ENCODE measurements around the gene NMNAT2. TPM values are rescaled to one million over a fixed set of nuclear protein-coding genes. Genes with fewer than 3 reads are reported as not detected.

NMNAT2 gene
- total and polyA plus RNA-seq, 2 donors, result 1.4 to 2.4 TPM

DNA sequence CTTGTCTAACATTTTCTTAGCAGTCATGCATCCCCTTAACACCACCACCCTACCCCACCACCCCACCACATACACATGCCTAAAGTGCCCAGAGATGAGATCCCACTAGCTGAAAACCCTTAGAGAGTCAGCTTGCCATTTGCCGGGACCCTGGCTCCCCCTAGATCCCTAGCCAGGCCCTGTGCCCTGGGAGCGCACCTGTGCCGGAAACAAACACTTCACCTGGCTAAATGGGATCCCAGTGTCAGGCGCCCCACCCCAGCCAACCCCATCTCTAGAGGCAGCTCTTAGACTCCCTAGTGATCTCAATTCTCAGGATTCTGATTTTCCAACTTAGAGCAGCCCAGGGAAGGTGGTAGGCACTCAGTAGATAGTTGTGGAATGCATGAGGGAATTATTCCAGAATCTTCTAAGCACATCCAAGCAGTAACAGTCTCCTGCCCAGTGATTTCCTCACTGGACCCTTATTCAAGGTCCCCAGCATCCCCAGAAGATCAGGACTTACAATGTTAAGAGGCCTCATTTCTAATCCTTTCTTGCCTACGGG lies 126.9 kb downstream of the NMNAT2 start:
- Histone ChIP-seq H3K36me3 (ENCODE audit: insufficient read depth) (no peaks in the 10 kb centered on the region), H3K4me3 (ENCODE audit: low read depth, low read length) (no peak overlapping the region), H3K27ac (ENCODE audit: low read depth) (no peak overlapping the region), H3K4me1 (ENCODE audit: insufficient read depth) (peaks cover 1% of the 10 kb centered on the region)
- no peak for DNase-seq (ENCODE audit: extremely low spot score)
- 82% methylated on average over 5 of the region's 5 CpGs for WGBS

DNA sequence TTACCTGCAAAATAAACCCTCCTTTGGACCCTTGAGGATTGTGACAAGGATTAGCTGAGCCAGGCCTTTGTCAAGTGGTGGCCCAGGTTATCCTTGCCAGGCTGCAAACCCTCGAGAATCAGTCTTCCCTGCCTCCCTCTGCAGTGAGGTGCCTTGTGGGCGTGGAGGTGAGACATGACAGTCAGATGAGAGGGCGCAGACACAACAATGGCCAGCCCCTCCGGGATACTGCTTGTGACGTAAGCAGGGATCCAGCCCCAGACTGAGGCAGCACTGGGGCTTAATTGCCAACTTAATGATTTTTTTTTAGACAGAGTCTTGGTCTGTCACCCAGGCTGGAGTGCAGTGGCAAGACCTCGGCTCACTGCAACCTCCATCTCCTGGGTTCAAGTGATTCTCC lies 127.6 kb downstream of the NMNAT2 start:
- DNase-seq (ENCODE audit: extremely low spot score), result no peak
- H3K27ac ChIP-seq (ENCODE audit: low read depth), result no peak overlapping the region
- no peaks in the 10 kb centered on the region for H3K36me3 ChIP-seq (ENCODE audit: insufficient read depth)
- 87% methylated on average over 6 of the region's 6 CpGs for WGBS
- H3K4me3 ChIP-seq (ENCODE audit: low read depth, low read length), result no peak overlapping the region
- H3K4me1 ChIP-seq (ENCODE audit: insufficient read depth), result peaks cover 1% of the 10 kb centered on the region

DNA sequence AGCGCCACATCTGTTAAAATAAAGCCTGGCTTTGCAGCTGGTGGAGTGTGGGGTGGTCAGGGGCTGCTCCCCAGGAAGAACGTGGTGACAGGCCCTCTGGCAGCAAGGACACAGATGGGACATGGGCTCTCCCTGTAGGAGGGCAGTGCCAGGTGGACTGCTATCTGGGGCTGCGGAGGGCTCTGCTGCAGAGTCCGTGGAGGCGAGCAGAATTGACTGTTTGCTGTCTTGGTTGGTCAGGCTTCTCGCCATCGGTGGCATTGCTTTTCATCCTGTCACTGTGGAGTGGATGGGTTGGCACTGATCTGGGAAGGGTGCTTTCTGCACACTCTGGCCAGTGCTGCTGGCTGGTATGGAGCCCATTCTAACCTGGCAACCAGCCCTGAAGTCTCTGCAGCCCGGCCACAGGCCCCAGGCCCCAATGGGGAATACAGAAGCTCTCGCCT lies 129.1 kb downstream of the NMNAT2 start:
- DNase-seq (ENCODE audit: extremely low spot score), result no peak
- H3K4me1 ChIP-seq (ENCODE audit: insufficient read depth), result peaks cover 1% of the 10 kb centered on the region
- WGBS, result 89% methylated on average over 9 of the region's 9 CpGs

DNA sequence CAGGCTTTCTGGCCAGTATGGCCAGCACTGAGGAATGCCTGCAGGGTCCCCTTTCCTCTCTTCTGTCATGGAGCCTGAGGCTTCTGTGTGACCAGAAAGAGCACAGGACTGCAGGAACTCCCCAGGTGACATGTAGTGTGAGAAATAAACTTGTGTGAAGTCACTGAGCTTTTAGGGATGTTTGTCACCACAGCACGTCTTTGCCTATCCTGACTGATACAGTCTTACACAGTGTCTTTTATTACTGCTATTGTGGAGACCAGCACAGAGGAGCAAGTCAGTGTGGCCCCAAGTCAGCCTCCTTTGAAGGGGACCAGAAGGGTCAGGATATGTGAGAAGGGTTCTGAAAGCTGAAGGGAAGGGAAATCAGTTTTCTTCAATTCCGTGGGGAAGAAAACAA lies 129.6 kb downstream of the NMNAT2 start:
- Histone ChIP-seq H3K4me3 (ENCODE audit: low read depth, low read length) (no peak overlapping the region), H3K4me1 (ENCODE audit: insufficient read depth) (peaks cover 1% of the 10 kb centered on the region), H3K27ac (ENCODE audit: low read depth) (no peak overlapping the region), H3K36me3 (ENCODE audit: insufficient read depth) (no peaks in the 10 kb centered on the region)
- 93% methylated on average over 2 of the region's 2 CpGs for WGBS
- DNase-seq (ENCODE audit: extremely low spot score), result no peak

More for the DNA sequence above, 129.1 kb downstream of the NMNAT2 start:
- no peak overlapping the region for H3K27ac ChIP-seq (ENCODE audit: low read depth)
- H3K36me3 ChIP-seq (ENCODE audit: insufficient read depth), result no peaks in the 10 kb centered on the region
- no peak overlapping the region for H3K4me3 ChIP-seq (ENCODE audit: low read depth, low read length)

DNA sequence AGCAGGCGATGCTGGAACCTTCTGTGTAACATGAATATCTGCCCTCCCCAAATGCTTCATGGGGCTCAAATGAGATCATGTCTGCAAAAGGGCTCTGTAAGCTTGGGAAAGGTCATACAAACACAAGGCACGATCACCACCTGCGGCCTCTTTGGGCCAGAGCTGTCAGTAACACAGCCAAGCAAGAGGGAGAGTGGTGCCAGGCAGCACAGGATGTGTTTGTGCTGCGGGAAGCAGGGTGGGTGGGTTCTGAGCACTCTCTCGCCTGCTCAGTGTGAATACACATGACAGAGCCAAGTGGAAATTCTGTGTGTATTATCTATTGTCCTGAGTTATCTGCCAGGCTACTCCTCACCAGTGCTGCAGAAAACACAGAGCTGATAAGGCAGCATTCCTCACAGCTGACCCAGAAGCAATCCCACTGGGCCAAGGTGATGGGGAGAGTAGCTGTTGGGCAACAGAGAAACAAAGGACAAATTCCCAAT lies 130.9 kb downstream of the NMNAT2 start:
- no peaks in the 10 kb centered on the region for H3K36me3 ChIP-seq (ENCODE audit: insufficient read depth)
- no peak for DNase-seq (ENCODE audit: extremely low spot score)
- H3K27ac ChIP-seq (ENCODE audit: low read depth), result no peak overlapping the region
- no peak overlapping the region for H3K4me3 ChIP-seq (ENCODE audit: low read depth, low read length)
- 38% methylated on average over 5 of the region's 5 CpGs for WGBS
- peaks cover 1% of the 10 kb centered on the region for H3K4me1 ChIP-seq (ENCODE audit: insufficient read depth)

DNA sequence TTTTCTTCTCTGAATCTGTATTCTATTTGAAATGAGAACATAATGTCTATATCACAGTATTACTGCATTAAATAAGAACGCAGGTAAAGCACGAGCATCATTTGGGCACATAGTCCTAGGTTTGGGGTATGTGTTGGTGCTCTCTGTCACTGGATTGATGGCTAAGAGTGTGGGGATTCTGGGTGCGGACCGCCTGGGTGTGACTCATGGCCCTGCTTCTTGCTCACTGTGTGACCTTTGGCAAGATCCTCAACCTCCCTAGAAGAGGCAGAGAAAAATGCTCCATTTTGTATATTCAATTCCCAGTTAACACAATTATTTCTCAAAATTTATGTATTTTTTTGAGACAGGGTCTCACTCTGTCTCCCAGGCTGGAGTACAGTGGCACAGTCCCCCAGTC lies 132.4 kb downstream of the NMNAT2 start:
- DNase-seq (ENCODE audit: extremely low spot score), result no peak
- H3K4me1 ChIP-seq (ENCODE audit: insufficient read depth), result no peaks in the 10 kb centered on the region

DNA sequence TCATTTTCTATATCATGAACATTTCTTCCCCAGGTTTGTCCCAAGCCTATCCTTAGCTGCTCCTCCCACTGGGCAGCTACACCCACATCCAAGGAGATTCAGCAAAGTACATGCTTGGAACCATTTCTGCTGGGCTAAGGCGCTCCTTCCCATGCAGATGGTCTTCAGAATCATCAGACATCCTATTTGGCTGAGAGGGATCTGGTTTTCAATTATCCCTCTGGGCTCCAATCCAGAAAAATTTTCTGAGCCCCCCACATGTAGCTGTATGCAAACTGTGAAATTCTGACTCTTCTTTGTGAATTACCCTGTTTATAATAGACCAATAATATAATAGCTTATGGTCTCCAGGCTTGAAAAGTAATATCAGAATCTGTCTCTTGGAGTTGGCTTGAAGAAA lies 132.9 kb downstream of the NMNAT2 start:
- Histone ChIP-seq H3K4me1 (ENCODE audit: insufficient read depth) (no peaks in the 10 kb centered on the region), H3K4me3 (ENCODE audit: low read depth, low read length) (no peak overlapping the region), H3K27ac (ENCODE audit: low read depth) (no peak overlapping the region), H3K36me3 (ENCODE audit: insufficient read depth) (no peaks in the 10 kb centered on the region)
- WGBS, result 89% methylated on average over 1 of the region's 1 CpG
- DNase-seq (ENCODE audit: extremely low spot score), result no peak

More for the DNA sequence above, 132.4 kb downstream of the NMNAT2 start:
- WGBS, result 90% methylated on average over 4 of the region's 4 CpGs
- Histone ChIP-seq H3K4me3 (ENCODE audit: low read depth, low read length) (no peak overlapping the region), H3K36me3 (ENCODE audit: insufficient read depth) (no peaks in the 10 kb centered on the region), H3K27ac (ENCODE audit: low read depth) (no peak overlapping the region)

DNA sequence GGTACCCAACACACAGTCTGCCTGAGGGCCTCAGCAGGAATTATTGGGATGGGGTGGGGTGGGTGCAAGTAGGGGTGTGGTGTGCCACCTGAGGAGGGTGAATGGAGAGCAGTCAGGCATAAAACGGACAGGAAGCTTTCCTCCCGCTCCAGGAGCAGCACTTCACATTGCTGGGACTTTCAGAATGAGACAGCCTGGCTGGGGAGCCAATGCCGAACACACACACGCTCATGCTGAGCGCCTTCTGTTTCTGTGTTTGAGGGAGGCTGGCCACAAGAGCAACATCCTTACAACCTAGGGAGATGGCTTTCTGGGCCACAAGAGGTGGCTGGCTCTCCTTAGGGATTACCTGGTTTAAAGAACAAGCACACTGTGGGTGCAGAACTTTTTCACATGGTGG lies 134.1 kb downstream of the NMNAT2 start:
- Histone ChIP-seq H3K4me3 (ENCODE audit: low read depth, low read length) (no peak overlapping the region), H3K36me3 (ENCODE audit: insufficient read depth) (no peaks in the 10 kb centered on the region), H3K4me1 (ENCODE audit: insufficient read depth) (no peaks in the 10 kb centered on the region), H3K27ac (ENCODE audit: low read depth) (no peak overlapping the region)
- WGBS, result 92% methylated on average over 5 of the region's 5 CpGs
- no peak for DNase-seq (ENCODE audit: extremely low spot score)

DNA sequence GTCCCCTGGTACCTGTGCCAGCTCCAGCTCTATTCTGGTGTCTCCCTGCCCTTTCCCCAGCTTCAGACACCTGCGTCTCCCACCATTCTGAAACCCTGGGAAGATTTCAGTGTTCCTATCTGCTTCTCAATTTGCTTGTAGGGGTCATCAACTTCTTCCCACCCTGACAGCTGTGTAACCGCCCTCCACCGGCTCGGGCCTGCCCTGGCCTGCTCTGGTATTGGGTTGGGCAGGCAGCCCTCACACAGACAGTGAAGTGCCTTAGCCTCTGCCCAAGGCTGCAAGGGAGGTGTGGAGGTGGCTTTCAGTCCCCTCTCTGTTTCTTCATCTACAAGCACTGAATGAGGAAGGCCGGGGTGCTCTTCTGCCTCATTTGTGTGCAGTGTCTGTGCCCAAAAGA lies 134.9 kb downstream of the NMNAT2 start:
- 76% methylated on average over 5 of the region's 5 CpGs for WGBS
- Histone ChIP-seq H3K4me1 (ENCODE audit: insufficient read depth) (no peaks in the 10 kb centered on the region), H3K36me3 (ENCODE audit: insufficient read depth) (no peaks in the 10 kb centered on the region), H3K4me3 (ENCODE audit: low read depth, low read length) (no peak overlapping the region), H3K27ac (ENCODE audit: low read depth) (no peak overlapping the region)
- no peak for DNase-seq (ENCODE audit: extremely low spot score)

DNA sequence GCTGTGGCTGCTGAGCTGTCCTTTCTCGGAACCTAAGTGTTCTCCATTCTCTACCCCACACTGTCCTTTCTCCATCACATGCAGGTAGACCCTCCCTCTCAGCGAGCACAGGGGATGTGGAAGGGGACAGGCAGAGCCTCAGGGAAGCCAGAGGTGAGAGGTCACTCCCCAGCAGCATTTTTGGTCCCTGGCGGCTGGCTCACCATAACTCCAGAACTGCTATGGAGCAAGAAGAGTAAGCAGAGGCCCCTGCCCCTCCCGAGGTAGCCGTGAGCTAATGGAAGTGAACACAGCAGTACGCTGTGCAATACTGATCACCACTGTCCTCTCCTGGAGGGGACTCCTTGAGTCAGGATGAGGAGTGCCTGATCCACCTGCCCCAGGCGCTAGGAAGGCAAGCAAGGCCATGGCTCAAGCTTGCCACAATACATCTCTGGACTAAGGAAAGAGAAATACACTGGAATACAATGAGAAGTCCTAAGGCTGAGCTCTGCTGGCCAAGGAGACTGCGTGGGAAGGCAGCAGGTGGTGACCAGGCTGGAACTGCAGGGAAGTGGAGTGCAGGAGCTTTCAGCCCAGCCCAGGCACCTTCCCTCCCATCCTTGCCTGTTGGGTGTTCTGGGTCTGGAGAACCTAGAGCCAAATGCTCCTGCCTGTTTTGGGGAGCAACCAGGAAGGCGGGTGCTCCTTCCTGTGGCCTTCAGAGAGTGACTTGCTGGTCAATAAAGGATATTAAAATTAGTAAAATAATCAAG lies 135.9 kb downstream of the NMNAT2 start:
- no peak for DNase-seq (ENCODE audit: extremely low spot score)
- WGBS, result 79% methylated on average over 9 of the region's 9 CpGs
- H3K4me1 ChIP-seq (ENCODE audit: insufficient read depth), result no peaks in the 10 kb centered on the region
- H3K36me3 ChIP-seq (ENCODE audit: insufficient read depth), result no peaks in the 10 kb centered on the region
- no peak overlapping the region for H3K4me3 ChIP-seq (ENCODE audit: low read depth, low read length)
- no peak overlapping the region for H3K27ac ChIP-seq (ENCODE audit: low read depth)

DNA sequence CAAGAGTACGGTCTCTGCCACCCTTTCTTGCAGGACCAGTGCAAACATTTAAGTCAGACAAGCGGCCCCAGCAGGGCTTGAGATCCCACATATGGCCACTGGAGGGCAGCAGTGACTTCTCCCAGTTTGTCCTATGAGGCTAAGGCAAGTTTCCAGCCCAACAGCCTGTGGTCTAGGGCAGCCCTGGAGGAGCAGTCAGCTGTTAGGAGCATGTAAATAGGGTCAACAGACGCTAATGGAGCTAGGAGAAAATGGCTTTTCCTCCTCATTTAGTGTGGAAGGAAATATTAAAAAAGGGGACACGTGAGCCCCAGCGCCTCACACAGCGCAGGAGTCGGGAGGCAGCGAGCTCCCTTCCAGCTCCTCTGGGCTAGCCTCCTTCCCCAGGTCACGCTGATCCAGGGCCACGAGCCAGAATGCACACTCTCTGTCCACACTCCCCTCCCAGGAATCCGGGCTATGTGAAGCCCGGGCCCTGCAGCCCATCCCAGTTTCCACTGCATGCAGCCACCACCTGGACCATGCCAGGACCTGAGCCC lies 136.6 kb downstream of the NMNAT2 start:
- Histone ChIP-seq H3K4me1 (ENCODE audit: insufficient read depth) (no peaks in the 10 kb centered on the region), H3K27ac (ENCODE audit: low read depth) (peak overlapping the region; percentile 33), H3K36me3 (ENCODE audit: insufficient read depth) (no peaks in the 10 kb centered on the region), H3K4me3 (ENCODE audit: low read depth, low read length) (no peak overlapping the region)
- peak; percentile 87 for DNase-seq (ENCODE audit: extremely low spot score)
- WGBS, result 22% methylated on average over 12 of the region's 12 CpGs

DNA sequence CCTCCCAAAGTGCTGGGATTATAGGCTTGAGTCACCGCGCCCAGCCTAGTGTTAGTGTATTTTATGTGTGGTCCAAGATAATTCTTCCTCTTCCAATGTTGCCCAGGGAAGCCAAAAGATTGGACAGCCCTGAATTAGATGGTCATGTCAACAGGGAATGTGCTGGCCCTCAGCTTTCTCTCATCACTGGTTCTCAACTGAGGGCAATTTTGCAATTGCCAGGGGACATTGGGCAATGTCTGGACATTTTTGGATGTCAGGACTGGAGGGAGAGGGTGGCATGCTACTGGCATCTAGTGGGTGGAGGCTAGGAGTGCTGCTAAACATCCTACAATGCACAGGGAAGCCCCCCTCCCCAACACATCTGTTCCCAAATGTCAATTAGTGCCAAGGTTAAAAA lies 137.1 kb downstream of the NMNAT2 start:
- WGBS, result 95% methylated on average over 2 of the region's 2 CpGs
- no peaks in the 10 kb centered on the region for H3K4me1 ChIP-seq (ENCODE audit: insufficient read depth)
- no peak overlapping the region for H3K4me3 ChIP-seq (ENCODE audit: low read depth, low read length)
- H3K36me3 ChIP-seq (ENCODE audit: insufficient read depth), result no peaks in the 10 kb centered on the region
- H3K27ac ChIP-seq (ENCODE audit: low read depth), result no peak overlapping the region
- no peak for DNase-seq (ENCODE audit: extremely low spot score)

DNA sequence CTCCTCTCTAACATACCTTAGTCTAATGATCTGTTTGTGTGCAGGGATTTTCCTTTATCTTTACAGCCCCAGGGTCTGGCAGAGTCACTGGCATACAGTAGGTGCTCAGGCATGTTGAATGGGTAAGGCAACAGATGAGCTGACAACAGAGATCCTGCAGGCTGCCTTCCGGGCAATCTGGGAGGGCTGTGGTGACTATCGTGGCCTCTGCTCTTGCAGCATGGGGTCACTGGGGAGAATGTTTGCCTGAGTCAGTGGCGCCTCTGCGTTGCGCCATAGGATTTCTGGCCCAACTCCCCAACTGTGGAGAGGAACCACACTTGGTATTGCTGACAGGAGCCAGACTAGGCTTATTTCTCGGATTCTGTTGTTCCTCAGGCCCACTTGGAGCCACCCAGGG lies 138.3 kb downstream of the NMNAT2 start:
- no peak overlapping the region for H3K27ac ChIP-seq (ENCODE audit: low read depth)
- WGBS, result 88% methylated on average over 6 of the region's 6 CpGs
- no peak overlapping the region for H3K4me3 ChIP-seq (ENCODE audit: low read depth, low read length)
- DNase-seq (ENCODE audit: extremely low spot score), result no peak
- H3K4me1 ChIP-seq (ENCODE audit: insufficient read depth), result no peaks in the 10 kb centered on the region
- H3K36me3 ChIP-seq (ENCODE audit: insufficient read depth), result no peaks in the 10 kb centered on the region
